ENCODE measurements around the gene OTOP3.

OTOP3 gene

DNA sequence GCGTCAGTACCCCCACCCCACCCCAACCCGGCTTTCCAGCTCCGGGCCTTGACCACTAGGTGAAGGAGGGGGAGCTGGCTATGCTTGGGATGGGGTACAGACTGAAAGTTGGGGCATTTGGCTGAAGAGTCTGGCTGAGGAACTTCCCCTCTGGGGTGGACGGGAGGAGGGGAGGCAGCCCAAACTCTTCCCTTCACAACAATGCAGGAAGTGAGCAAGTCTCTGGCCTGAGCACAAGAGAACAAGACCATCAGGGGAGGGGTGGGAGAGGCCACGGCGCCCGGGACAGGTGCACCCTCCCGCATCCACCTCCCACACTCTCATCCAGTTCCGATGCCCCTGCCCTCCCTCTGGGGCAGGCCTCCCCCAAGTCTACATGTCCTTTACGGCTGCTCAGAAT is 18.3 kb upstream of the OTOP3 start:
- no peak for DNase-seq (ENCODE audit: low spot score)

DNA sequence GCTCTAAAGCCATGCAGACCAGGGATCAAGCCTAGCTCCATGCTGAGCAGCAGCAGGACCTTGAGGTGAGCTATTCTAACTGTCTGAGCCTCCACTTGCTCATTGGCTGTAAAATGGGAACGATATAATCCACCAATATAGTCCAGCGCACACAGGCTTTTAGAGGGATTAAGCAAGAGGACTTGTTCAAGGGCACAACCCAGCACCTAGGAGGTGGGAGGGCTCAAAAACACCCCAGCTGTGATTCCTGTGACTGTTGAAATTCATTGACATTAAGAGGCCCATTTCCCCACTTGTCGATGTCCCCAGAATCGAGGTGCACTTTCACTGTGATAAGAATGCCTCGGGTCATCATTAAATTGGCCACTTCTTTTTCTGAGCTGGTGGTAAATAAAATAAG is 16.8 kb upstream of the OTOP3 start:
- no peak for DNase-seq (ENCODE audit: low spot score)

DNA sequence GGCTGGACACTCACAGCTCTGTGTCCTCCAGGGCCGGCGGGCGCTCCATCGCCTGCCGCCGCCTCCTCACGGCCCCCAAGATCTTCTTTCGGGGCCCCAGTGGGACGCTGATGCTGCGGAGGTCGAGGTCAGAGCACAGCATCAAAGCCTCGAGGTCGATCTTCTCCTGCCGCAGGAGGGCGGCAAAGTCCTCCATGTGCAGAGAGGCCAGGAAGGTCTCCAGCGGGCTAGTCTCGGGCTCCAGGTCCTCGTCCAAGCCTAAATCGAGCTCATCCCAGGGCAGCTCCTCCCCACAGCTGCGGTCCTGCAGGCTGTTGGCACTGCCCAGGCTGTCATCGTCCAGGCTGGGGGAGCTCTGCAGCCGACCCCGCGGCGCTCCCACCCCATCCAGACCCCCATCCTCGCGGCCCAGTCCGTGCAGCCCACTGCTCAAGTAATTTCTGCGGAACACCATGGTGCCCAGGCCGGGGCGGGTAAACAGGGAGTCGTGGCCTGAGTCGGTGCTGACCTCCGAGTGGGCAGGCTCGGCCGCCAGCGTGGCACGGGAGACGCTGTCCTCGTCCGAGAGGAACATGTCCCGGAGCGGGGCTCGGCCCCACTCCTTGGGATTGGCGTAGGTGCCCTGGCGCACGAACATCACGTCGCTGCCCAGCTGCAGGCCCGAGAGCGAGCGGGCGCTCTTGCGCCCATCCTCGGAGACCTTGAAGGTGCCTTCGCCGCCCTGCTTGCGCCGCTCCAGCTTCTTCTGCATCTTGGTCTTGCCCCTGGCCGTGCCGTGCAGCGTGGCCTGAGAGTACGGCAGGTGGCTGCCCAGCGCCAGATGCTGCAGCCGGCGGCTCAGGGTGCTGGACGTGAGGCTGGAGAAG is 16.0 kb upstream of the OTOP3 start:
- peak; percentile 60 for DNase-seq (ENCODE audit: low spot score)

DNA sequence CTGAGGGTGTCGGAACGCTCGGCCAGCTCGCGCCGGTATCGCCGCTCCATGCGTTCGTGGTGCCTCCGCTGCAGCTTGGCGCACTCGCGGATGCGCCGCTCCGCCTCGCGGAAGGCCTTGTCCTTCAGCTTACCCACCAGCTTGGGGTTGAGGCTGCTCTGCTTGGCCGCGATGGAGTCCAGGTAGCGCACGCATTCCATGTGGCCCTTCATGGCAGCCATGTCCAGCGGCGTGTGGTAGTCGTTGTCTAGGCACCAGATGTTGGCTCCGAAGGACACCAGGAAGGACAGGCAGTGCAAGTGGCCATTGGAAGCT is 15.4 kb upstream of the OTOP3 start:
- no peak for DNase-seq (ENCODE audit: low spot score)

DNA sequence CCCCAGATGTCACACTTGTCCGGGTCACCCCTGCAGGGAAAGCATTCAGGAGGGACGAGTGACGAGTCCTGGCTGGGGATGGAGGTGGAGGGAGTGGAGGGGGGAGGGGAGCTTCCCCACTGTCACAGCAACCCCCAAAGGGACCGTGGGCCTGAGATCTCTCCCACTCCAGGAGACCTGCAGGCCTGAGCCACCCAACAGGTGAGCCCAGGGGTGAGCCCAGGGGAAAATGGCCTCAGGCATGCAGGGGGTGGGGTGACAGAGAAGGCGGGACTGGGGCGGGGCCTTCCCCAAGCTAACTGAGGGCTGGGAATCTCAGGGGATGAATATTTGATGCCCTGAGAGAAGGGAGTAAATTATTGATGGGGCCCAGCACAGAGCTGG is 15.1 kb upstream of the OTOP3 start:
- DNase-seq (ENCODE audit: low spot score): no peak

DNA sequence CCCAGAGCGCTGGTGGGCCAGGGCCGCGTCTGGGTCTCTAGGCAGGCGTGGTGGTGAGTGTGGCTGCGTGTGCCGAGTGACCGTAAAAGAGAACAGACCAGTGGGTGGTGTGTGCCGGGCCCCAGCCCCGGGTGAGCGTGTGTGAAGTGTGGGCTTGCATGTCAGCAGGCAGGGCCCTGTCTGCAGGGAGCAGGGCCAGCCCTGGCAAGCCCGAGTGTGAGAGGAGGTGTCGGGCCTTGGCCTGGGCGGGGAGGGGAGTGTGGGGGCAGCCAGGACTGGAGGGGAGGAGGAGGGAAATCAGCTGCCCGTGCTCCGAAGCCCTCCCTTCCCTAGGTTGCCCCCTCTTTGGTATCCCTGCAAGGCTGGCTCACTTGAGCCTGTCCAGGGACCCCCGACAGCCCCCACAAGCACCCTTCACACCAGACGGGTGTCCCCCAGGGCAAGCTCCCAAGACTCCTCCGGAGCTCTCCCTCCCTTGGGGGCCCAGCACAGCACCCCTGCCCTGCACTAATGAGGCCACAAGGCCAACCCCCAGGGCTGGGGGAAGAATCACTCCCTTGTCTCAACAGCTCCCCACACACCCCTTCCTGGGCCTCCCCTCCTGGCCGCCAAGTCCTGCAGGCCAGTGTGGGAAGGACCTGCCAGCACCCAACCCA is 14.5 kb upstream of the OTOP3 start:
- DNase-seq (ENCODE audit: low spot score): no peak

DNA sequence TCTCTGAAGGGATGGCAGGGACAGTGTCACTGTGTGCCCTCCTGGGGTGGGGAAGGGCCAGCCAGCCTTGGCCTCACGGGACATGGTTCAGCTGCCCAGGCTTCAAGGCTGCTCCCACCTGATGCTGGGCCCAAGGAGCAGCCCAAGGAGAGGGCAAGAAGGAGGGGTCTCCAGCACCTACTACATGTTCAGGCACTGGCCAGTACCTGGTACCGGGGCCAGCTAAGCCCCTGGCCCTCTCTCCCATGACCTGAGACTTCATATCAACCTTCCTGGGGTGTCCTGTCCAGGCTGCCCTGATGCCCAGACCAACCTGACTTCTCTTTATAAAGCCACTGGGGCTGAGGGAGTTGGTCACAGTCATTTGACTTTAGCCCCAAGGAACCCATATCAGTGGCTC is 13.9 kb upstream of the OTOP3 start:
- no peak for DNase-seq (ENCODE audit: low spot score)

DNA sequence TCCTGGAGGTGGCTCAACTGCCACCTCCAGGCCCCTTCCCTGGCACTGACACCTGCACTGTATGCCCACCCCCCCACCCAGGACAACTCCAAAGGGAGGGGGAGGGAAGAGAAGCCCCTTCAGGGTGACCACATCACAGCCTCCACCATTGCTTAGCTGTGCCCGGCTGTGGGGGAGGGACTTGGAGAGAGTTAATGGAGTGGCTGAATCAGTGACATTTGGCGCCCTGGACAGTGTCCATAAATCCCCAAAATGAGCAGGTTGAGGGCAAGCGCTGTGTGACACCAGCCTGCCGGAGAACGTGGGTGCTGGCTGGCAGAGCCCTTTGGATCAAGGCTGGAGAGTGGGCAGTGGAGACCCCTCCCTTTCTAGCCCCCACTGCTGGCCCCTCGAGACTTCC is 13.5 kb upstream of the OTOP3 start:
- DNase-seq (ENCODE audit: low spot score): no peak

DNA sequence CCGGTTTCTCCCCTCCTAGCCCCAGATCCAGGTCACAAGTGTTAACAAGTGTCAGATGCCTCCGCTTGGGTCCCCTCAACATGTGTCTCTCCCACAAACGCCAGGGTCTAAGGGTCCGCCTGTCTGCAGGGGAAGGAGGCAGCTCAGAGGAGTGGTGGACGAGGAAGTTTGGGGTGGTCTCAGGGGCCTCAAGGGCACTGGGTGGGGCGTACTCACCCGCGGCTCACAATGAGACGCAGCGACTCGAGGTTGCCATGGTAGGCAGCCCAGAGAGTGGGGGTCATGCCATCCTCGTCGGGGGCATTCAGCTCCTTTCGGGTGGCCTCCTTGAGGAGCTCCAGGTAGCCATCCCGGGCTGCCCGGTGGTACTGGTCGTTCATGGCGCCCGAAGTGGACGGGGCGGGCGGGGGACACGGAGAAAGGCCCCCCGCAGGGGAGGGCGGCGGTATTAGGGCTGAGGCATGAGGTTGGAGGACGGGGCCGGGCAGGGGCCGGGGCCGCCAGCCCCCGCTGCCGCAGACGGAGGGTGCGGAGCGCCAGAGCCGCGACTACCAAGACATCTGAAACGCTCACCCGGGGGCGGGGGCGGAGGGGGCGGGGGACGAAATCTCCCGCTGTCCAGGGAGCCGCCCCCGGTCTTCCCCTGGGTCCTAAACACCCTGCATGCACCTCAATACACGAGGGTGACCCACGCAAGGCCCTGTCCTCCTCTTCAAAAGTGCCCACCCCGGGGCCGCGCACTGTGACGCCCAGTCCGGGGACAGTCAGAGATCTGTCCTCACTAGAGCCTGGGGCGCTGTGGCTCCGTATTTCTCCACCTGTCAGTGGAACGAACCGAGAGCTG is 12.8 kb upstream of the OTOP3 start, which contains the start of gene USH1G:
Gene USH1G (minus strand): TSS at position 562 of the 844 bp plus-strand sequence. CDS start 182 bp downstream, at position 380.
- DNase-seq (ENCODE audit: low spot score): no peak

DNA sequence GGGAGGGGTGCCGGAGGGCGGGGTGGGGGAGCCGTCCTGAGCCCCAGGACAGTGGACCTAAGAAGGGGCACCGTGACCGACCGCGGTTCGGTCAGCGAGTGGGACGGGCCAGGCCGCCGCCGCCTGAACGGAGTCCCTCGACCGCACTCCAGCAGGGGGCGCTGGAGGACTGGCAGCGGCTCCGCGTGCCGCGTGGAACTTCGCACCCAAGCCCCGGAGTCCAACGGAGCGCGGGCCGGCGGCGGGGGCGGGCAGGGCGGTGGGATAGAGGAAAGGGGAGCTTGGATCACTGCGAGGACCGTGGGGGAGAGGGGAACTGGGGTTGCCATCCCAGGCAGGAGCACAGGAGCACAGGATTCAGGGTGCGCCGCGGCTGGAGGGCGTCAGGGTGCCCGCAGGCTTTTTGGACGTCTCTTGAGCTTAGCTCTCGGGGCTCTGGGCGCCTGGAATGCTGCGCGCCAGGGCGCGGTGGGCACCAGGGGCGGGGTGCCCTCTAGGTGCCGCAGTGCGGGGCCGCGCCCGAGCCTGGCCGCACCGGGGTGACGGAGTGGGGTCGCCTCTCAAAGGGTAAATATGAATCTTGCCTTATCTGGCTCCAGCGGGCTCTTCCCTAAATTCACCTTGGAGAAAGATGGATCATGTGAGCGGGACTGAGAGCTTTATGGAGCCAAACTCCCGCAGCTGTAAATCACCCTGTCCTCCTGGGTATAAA is 12.0 kb upstream of the OTOP3 start:
- peak; percentile 80 for DNase-seq (ENCODE audit: low spot score)

DNA sequence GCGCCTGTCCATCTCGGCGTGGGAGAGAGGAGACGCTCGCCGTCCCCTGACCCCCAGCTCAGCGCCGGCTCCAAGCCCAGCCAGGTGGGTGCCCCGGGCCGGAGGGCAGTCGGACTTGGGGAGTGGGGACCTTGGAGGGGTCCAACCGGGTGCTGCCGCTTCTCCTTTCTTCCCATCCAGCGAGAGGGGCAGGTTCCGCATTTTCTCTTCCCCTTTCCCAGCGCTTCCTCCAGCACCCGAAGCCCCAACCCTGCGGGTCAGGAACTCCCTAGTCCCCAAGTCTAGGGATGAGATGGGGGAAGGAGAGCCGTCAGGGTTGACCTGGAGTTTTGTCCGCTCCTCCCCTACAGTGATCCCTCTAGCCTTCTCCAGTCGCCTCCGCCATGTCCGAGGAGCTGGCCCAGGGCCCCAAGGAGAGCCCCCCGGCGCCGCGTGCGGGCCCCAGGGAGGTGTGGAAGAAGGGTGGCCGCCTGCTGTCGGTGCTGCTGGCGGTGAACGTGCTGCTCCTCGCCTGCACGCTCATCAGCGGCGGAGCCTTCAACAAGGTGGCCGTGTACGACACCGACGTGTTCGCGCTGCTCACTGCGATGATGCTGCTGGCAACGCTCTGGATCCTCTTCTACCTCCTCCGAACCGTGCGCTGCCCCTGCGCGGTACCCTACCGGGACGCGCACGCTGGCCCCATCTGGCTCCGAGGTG is 11.3 kb upstream of the OTOP3 start, which contains the start of gene OTOP2:
Gene OTOP2 (plus strand): TSS at position 24 of the 699 bp plus-strand sequence. CDS start 360 bp downstream, at position 384.
- DNase-seq (ENCODE audit: low spot score): no peak

DNA sequence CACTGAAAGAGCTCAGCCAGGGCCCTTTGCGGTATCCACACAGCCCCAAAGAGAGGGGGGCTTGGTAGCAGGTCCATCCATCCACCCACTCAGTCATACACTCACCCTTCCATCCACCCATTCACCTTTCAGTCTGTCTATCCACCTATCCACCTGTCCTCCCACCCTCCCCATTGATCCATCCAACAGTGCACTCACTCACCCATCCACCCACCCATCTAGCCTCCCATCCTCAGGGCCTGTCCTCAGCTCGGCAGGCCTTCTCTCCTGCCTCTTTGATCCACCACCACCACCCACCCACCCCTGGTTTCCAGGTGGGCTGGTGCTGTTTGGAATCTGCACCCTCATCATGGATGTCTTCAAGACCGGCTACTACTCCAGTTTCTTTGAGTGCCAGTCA is 10.5 kb upstream of the OTOP3 start:
- no peak for DNase-seq (ENCODE audit: low spot score)

DNA sequence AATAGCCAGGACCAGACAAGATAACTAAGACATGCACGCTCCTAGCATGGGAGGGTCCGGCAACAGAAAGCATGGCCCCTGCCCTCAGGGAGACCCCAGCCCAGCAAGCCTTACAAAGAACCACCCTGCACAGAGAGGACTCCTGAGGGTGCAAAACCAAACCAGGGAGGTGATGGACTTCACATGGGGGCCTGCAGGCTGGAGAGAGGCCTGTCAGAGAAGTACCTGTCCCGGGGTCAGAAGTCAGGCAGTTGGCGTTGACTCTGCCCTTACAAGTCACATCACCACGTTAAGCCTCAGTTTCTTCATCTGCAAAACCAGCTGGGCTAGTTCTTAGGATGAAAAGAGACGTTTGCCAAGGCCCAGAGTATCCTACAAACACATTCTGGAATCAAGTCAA is 6.9 kb upstream of the OTOP3 start:
- no peak for DNase-seq (ENCODE audit: low spot score)

DNA sequence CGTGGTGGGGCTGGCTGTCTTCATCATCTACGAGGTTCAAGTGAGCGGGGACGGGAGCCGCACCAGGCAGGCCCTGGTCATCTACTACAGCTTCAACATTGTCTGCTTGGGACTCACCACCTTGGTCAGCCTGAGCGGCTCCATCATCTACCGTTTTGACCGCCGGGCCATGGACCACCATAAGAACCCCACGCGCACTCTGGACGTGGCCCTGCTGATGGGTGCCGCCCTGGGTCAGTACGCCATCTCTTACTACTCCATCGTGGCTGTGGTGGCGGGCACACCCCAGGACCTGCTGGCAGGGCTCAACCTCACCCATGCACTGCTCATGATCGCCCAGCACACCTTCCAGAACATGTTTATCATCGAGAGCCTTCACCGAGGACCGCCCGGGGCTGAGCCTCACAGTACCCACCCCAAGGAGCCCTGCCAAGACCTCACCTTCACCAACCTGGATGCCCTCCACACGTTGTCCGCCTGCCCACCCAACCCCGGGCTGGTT is 5.1 kb upstream of the OTOP3 start:
- no peak for DNase-seq (ENCODE audit: low spot score)

DNA sequence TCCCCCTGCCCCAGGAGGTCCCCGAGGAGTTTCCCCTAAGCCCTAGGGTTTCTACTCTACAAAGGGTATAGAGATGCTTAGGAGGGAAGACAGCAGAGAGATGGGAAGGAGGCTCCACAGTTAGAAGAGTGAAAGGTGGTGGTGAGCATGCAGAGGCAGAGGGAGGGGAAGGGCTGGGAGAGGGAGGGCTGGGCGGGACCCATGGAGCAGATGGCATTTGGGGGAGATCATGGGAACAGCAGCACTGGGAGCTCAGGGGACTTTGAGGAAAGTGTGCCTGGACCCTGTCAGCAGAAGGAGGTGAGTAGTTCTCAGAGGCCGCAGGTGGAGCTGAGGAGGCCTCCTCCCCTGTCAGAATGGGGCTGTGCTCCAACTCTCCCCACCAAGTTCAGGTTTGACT is 650 bp upstream of the OTOP3 start:
- no peak for DNase-seq (ENCODE audit: low spot score)

DNA sequence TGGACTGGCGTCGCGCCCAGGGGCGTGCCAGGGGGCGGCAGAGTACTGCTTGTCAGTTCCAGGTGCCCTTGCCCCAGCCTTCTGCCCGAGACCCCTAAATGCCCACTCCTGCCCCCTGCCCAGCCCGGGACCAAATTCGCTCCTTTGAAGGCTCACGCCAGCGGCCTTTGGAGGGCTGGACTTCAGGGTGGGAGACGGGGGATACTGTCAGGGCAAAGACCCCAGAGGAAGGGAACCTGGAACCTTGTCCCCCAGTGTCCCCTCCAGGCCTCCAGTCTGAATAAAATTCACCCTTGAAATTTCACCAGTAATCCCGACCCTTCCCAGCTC is 737 bp downstream of the OTOP3 start:
- DNase-seq (ENCODE audit: low spot score): no peak

DNA sequence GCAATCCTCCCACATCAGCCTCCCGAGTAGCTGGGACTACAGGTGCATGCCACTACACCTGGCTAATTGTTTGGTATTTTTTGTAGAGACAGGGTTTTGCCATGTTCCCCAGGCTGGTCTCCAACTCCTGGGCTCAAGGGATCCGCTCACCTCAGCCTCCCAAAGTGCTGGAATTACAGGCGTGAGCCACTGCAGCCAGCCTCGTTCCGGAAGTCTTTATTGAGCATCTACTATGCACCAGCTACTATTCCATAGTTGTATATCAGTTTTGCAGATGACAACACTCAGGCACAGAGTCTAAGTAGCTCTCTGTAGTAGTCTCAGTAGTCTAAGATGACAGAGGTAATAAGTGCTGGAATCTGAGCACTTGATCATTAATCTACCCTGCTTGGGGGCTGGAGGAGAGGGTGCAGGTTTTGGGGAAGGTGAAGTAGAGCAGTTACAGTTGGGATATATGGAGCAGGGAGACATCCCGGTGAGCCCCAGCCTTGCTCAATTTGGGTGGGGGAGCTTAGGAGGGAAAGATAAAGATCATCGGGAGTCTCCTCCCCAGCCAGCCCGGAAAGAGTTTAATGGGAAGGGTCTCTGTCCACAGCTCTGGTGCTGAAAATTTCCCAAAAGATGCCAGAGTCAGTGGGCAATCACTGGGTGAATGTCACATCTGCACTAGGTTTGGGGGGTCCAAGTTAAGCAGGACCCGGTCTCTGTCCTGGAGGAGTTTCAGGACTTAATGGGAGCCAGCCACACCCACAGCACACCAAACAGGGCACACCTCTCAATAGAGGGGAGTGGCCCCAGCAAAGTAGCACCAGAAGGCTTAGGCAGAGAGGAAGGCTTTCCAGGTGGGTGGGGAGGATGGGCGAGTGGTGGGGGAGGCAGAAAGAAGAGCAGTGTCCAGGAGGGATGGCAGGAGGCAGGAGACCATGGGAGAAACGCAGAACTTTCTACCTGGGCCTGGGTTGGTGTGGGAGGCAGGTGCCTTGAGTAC is 1.7 kb downstream of the OTOP3 start:
- no peak for DNase-seq (ENCODE audit: low spot score)

DNA sequence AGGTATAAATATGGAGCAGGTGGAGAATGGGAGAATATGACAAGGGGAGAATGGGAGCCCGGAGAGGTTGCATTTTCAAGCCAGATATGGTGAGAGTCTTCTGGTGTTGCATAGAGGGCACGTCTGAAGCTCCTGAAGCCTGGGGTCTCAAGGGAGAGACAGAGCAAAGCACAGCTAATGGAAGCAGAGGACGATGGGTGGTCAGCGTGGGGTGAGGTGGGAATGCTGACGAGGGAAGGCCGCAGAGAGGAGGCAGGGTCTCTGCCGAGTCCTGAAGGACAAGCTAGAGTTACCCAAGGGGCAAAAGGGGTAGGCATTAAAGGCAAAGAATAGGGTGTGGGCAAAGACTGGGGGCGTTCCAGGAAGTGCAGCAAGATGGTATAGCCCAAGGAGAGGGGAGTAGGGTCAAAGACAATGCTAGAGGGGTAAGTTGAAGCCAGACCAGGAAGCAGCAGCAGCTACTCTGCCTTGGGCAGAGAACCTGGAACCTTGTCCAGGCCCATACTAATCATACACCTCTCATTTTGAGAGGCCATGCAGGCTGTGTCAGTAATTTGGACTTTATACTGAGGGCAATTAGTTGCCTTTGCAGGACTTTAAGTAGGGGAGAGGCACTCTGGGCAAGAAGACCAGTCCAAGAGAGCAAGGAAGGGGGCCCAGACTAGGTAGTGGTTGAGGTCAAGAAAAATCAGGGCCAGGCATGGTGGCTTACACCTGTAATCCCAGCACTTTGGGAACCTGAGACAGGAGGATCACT is 2.7 kb downstream of the OTOP3 start:
- no peak for DNase-seq (ENCODE audit: low spot score)

DNA sequence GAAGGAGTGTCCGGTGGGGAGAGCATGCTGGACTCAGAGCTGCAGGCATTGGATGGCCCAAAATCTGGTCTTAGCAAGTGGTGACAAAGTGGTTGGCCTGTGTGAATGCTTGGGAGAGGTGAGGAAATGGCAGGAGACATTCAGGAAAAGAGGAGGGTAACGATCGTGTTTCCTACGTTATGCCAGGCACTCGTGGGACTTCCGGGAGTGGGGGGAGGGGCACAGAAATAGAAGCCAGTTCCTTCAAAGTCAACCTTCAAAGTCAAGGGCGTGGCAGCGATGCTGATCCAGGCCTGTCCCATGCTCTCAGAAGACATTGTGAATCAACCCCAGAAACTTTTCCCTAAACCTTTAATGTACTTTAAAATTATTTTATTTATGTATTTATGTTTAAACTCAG is 3.8 kb downstream of the OTOP3 start:
- no peak for DNase-seq (ENCODE audit: low spot score)

All from hepatic stellate cell (primary cell).